GM19328 (cell line): Measurements from ENCODE around the gene PCDH19.
A peak's percentile ranks its signal among the peaks of the same experiment; 100 is the strongest.

ENCODE experiments used
- ATAC-seq: cut with Tn5 transposase; IDR thresholded peaks from one replicate; pipeline ENCODE4 v1.9.1; 2021; ENCODE audit warnings: mild to moderate bottlenecking, moderate library complexity; ENCODE audit not compliant: unreplicated experiment

PCDH19 gene

DNA sequence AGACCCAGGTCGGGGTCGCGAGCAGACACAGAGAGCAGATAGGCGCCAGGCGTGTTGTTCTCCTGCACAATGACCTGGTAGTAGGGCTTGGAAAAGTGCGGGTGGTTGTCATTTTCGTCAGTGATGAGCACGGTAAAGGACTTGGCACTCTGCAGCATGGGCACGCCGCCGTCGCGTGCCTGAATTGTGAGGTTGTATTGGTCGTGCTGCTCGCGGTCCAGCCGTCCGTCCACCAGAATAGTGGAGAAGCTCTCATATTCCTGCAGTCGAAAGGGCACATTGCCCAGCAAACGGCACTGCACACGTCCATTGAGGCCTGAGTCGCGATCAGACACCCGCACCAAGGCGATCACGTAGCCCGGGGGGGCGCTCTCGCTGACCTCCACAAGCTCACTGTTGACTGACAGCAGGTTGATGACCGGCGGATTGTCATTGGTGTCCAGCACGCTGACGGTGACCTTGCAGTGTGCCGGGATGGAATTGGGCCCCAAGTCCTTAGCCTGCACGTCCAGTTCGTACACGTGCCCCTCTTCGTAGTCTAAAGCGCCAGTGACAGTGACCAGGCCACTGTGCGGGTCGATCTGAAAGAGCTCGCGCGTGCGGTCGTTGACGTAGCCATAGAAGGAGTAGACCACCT is 2.8 kb downstream of the PCDH19 start:
- no peak for ATAC-seq

DNA sequence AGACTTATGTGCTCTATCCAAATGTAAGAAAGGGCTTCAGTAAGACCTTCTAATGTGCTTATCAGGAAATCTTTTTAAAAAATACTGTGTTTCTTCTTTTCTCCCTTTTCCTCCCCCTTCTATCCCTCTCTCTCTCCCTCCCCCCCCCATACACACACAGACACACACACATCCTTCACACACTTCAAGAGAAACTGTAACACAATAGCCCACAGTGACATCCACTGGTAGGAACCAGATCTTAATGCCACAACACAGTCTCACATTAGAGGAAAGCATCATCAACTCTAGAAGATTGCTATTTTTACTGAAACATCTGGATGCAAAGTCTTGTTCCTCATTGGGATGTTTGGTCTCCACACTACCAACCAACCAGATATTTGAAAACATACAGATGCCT is 4.6 kb downstream of the PCDH19 start:
- no peak for ATAC-seq

DNA sequence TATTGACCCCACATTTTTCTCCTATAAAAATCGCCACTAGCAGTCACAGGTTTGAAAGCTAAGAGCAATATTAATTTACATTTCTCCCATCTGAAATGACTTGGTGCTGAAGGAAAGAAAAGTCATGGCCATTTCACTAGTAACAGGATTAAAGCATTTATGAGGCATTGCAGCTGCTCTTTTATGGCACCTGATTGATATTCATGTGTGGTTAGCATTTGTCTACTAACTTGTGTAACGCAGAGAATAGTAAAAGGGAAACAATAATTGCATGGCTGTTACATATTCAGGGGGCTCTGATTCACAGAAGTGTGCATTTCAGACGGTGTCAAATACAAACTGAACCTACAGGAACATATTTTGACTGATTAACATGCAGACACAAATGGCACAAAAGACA is 5.2 kb downstream of the PCDH19 start:
- ATAC-seq: no peak

DNA sequence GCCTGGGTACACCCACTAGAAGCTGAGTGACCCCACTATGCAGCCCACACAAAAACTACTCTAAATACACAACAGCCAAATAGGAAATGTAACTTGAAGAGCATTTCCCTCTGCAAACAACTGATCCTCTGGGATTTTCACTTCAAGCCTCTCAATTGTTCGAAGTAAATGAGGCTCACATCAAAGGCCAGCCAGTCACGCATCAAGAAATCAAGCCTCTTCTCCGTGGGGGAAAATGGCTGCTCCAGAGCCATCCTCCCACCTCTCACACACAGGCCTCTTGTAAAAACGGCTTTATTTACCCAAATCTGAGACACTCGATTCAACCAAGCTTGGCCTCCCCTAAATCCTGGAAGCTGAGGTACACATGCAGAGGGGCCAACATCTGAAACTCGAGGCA is 14.3 kb downstream of the PCDH19 start:
- ATAC-seq: no peak

- ATAC-seq: no peak
Observed at GRCh38 chrX:100381619-100382018, 28.5 kb downstream of the PCDH19 start.

DNA sequence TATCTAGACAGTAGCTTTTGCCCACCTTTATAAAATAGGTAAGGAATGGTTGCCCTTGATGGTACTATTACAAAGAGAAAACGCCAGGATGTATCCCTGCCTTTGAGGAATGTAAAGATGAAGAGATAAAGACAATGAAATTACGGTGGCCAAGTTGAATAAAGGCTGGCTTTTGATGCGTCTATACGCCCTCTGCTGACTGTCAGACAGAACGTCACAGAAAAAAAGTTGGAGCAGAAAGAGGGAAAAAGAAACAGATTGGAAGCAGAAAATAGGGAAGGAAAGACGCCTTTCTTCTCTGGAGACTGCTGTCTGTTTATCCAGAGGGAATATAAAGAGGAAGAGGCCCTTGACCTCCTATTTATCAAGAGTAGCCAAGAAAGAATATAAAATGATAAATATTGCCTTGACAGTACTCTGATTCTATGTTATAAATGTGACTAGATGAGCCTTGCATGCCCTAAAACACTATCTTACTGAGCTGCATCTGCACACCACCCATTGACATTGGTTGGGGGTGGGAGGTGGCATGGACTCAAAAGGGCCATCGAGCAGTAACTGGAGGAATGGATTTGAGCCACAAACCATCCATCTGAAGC is 30.6 kb downstream of the PCDH19 start:
- ATAC-seq: no peak

DNA sequence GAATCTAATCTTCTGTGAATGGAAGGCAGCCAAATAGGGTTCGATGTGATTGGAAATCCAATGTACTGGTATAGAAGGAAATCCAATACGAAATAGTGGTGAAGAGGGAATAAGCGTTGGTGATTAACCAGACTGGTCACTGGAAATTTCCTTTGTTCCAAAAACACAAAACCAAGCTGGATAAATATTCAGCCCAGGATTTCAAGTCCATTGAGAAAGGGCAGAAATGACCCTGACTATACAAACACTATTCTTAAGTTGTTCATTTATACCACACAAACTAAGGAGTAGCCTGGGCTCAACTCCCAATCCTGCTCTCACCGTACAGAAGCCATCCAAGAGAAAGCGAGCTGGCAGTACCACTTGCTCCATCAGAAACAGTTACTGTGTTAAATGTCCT is 32.2 kb downstream of the PCDH19 start:
- ATAC-seq: no peak

- ATAC-seq: no peak
Observed at GRCh38 chrX:100376576-100376975, 33.5 kb downstream of the PCDH19 start.

GRCh38 chrX:100373673-100374072 is 36.4 kb downstream of the PCDH19 start:
- ATAC-seq: no peak

GRCh38 chrX:100368167-100368566 is 41.9 kb downstream of the PCDH19 start:
- peak; percentile 53 for ATAC-seq

GRCh38 chrX:100363896-100364295 is 46.2 kb downstream of the PCDH19 start:
- no peak for ATAC-seq

- ATAC-seq: no peak
Observed at GRCh38 chrX:100358766-100359165, 51.3 kb downstream of the PCDH19 start.

GRCh38 chrX:100356351-100356896 is 53.6 kb downstream of the PCDH19 start:
- no peak for ATAC-seq

- no peak for ATAC-seq
Observed at GRCh38 chrX:100355680-100356079, 54.4 kb downstream of the PCDH19 start.

GRCh38 chrX:100353326-100353725 is 56.7 kb downstream of the PCDH19 start:
- no peak for ATAC-seq

DNA sequence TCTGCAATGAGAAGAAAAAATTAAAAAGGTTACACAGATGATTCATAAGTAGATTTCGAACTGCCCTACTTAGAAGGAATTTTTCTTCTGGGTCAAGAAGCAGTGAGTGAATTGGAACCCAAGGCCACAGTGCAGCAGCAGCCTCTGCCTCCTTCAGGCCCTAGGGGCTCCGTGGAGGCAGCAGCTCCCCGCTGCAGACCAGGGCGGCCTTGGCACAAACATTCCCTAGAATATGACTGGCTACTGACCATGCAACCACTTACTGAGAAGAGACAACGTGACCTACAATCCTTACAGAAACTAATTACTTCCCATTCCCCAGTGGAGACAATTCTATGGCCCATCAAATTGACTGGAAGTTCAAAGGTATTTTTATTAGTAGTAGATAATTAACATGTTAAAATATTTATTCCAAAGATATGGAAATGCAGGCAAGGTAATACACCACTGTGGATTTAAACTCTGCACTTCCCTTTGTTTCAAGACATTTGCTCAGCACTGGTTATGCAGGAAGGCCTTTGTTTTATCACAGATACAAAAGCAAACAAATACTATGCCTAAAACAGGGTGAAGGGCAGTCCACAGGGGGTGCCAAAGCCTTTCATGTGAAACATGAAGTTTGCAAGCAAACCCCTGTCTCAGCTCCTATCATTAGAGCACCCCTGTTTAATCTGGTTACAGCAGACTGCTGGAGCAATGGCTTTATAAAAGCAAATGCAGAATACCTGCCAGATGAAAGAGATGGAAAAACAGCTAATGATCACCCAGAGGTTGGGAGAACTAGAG is 59.2 kb downstream of the PCDH19 start:
- no peak for ATAC-seq

- ATAC-seq: no peak
Observed at GRCh38 chrX:100349391-100349790, 60.7 kb downstream of the PCDH19 start.

- no peak for ATAC-seq
Observed at GRCh38 chrX:100341142-100341510, 68.9 kb downstream of the PCDH19 start.

DNA sequence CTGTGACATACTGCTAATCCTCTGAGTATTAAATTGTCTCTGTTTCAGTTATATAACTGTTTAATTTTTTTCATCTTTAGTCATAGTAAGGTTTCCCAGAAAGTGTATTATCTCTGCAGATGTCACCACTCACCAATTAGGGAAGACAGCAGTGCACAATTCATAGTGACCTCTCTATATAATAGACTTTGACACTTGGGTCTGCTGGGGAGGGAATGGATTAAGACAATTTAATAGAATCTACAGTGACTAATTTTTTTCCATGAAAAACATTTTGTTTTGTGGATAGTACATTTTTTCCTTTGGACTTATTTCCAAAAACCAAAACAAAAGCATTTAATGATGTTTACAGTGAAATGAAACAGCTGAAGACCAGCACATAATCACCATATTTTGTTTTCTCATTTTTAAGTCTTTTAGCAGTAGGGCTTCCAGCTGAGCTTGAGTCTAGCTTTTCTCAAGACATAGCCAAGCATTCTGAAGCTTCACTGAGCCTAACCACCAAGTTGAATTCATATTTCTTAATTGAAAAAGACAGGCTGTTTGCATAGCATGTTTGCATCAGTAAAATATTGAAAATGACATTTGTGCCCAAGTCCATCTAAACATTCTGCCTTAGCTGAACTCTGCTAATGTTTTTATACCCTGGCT is 69.5 kb downstream of the PCDH19 start:
- no peak for ATAC-seq

- ATAC-seq: no peak
Observed at GRCh38 chrX:100328351-100328750, 81.7 kb downstream of the PCDH19 start.

- ATAC-seq: no peak
Observed at GRCh38 chrX:100319716-100320115, 90.4 kb downstream of the PCDH19 start.
